ENCODE results near the gene CNN1.

Gene CNN1

DNA sequence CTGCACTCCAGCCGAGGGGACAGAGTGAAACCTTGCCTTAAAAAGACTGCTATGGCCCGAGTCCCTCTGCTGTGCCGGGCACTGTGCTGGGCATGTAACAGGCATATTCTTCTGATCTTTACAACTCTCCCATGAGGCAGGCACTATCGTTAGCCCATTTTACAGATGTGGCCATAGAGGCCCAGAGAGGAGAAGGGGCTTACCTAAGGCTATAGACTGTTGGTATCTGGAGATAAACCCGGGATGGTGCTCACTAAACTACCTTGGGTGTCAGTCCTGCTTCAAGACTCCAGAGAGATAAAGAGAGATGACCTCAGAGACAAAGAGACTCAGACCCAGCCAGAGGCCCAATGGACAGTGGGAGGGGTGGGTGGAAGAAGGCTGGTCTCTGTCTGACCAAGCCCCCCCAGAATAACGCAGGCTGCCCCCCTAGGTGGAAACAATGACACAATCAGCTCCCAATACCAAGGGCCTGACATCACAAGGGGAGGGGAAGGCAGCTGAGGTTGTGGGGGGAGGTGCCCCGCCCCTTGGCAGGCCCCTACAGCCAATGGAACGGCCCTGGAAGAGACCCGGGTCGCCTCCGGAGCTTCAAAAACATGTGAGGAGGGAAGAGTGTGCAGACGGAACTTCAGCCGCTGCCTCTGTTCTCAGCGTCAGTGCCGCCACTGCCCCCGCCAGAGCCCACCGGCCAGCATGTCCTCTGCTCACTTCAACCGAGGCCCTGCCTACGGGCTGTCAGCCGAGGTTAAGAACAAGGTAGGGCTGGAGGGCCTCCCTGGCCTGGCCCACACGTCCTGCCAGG, at the start of gene CNN1:
TSS of gene CNN1 (plus strand) at position 620 of the 805 bp plus-strand sequence. CDS start at position 697, 77 bp downstream.
- peaks cover 5 to 15% of the 10 kb centered on the region in 2 donors for H3K27me3 ChIP-seq (ENCODE audit: control insufficient read depth in 2 of 2, insufficient read depth in 2 of 2, low read length in 2 of 2)
- H3K27ac ChIP-seq (ENCODE audit: low read depth in 2 of 2, low read length in 2 of 2): peak within 1 kb of the TSS; percentile 71 to 76
- H3K36me3 ChIP-seq (ENCODE audit: control insufficient read depth in 2 of 2, insufficient read depth in 2 of 2, low read length in 2 of 2): no peaks in the 10 kb centered on the region
- H3K4me1 ChIP-seq (ENCODE audit: control insufficient read depth in 2 of 2, insufficient read depth in 2 of 2, low read length in 2 of 2): peaks cover 0 to 8% of the 10 kb centered on the region in 2 donors
- H3K9ac ChIP-seq (ENCODE audit: low read depth in 1 of 2, low read length in 2 of 2): peak within 1 kb of the TSS; percentile 38 to 63
- H3K9me3 ChIP-seq (ENCODE audit: control insufficient read depth in 2 of 2, low read length in 2 of 2): no peaks in the 10 kb centered on the region
- H3K4me3 ChIP-seq (ENCODE audit: low read length in 2 of 2): peak within 1 kb of the TSS; percentile 12 to 65

DNA sequence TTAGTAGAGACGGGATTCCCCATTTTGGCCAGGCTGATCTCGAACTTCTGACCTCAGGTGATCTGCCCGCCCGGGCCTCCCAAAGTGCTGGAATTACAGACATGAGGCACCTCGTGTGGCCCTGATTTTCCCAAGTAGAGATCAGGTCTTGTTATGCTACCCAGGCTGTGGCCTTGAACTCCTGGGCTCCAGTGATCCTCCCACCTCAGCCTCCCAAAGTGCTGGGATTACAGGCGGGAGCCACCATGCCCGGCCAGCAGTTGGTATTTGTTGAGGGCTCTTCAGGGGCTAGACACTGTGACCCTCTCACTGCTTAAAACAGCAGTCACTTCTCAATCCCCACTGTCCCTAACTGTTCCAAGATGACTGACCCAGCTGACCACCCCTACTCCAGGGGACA, 49.3 kb upstream of the CNN1 start:
- Histone ChIP-seq H3K4me3 (ENCODE audit: low read length in 2 of 2) (no peak overlapping the region), H3K27me3 (ENCODE audit: control insufficient read depth in 2 of 2, insufficient read depth in 2 of 2, low read length in 2 of 2) (no peaks in the 10 kb centered on the region), H3K9ac (ENCODE audit: low read depth in 1 of 2, low read length in 2 of 2) (no peak overlapping the region), H3K27ac (ENCODE audit: low read depth in 2 of 2, low read length in 2 of 2) (no peak overlapping the region), H3K9me3 (ENCODE audit: control insufficient read depth in 2 of 2, low read length in 2 of 2) (no peaks in the 10 kb centered on the region), H3K36me3 (ENCODE audit: control insufficient read depth in 2 of 2, insufficient read depth in 2 of 2, low read length in 2 of 2) (peaks cover 0 to 3% of the 10 kb centered on the region in 2 donors), H3K4me1 (ENCODE audit: control insufficient read depth in 2 of 2, insufficient read depth in 2 of 2, low read length in 2 of 2) (peaks cover 2 to 5% of the 10 kb centered on the region in 2 donors)

DNA sequence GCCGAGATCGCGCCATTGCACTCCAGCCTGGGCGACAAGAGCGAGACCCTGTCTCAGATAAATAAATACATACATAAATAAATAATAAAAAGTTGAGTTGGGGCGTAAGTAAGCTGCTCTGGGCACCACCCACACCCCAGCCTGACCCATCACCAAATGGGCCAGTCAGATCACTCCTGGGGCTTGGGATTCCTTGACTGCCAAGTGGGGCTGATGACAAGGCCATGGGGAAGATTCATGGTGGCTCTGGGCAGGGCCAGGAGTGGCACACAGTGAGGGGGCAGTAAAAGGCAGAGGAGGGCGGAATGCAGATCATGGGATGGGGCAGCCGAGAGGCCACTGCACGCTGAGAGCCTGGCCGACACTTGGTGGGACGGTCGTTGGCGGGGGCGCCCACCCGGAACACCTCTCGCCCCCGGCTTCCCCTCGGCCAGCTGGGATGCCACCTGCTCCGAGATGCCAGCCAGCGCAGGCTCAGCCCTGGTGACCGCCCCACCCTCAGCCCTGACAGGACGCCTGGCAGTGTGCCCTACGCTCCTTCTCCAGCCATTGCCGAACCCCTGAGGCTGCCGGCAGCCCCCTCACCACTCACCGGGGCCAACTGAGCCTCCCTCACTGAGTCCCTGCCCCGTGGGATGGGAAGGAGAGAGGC, 43.9 kb upstream of the CNN1 start:
- no peaks in the 10 kb centered on the region for H3K27me3 ChIP-seq (ENCODE audit: control insufficient read depth in 2 of 2, insufficient read depth in 2 of 2, low read length in 2 of 2)
- peaks cover 3 to 17% of the 10 kb centered on the region in 2 donors for H3K36me3 ChIP-seq (ENCODE audit: control insufficient read depth in 2 of 2, insufficient read depth in 2 of 2, low read length in 2 of 2)
- peaks cover 2 to 5% of the 10 kb centered on the region in 2 donors for H3K4me1 ChIP-seq (ENCODE audit: control insufficient read depth in 2 of 2, insufficient read depth in 2 of 2, low read length in 2 of 2)
- no peak overlapping the region for H3K9ac ChIP-seq (ENCODE audit: low read depth in 1 of 2, low read length in 2 of 2)
- no peak overlapping the region for H3K27ac ChIP-seq (ENCODE audit: low read depth in 2 of 2, low read length in 2 of 2)
- no peaks in the 10 kb centered on the region for H3K9me3 ChIP-seq (ENCODE audit: control insufficient read depth in 2 of 2, low read length in 2 of 2)
- H3K4me3 ChIP-seq (ENCODE audit: low read length in 2 of 2): no peak overlapping the region

DNA sequence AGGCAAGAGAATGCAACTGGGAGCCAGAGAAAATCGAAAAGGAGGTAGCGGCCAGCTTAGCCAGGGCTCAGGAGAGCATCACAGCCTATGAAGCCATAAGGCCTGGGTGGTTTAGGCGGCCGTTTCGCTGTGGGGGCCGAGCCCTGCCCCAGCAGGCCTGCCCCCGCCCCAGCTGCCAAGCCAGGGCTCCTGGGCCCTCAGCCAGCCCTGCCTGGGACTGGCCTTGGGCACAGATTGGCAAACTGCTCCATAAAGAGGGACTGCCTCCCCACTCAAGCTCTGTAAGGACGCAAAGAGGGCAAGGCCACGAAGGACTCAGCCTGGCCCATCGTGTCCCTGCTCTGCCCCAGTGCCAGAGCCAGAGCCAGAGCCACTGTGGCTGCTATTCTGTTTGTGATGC, 43.2 kb upstream of the CNN1 start:
- no peaks in the 10 kb centered on the region for H3K27me3 ChIP-seq (ENCODE audit: control insufficient read depth in 2 of 2, insufficient read depth in 2 of 2, low read length in 2 of 2)
- no peak overlapping the region for H3K9ac ChIP-seq (ENCODE audit: low read depth in 1 of 2, low read length in 2 of 2)
- H3K4me1 ChIP-seq (ENCODE audit: control insufficient read depth in 2 of 2, insufficient read depth in 2 of 2, low read length in 2 of 2): peaks cover 2 to 5% of the 10 kb centered on the region in 2 donors
- H3K27ac ChIP-seq (ENCODE audit: low read depth in 2 of 2, low read length in 2 of 2): no peak overlapping the region
- no peak overlapping the region for H3K4me3 ChIP-seq (ENCODE audit: low read length in 2 of 2)
- H3K36me3 ChIP-seq (ENCODE audit: control insufficient read depth in 2 of 2, insufficient read depth in 2 of 2, low read length in 2 of 2): peaks cover 3 to 17% of the 10 kb centered on the region in 2 donors
- no peaks in the 10 kb centered on the region for H3K9me3 ChIP-seq (ENCODE audit: control insufficient read depth in 2 of 2, low read length in 2 of 2)

DNA sequence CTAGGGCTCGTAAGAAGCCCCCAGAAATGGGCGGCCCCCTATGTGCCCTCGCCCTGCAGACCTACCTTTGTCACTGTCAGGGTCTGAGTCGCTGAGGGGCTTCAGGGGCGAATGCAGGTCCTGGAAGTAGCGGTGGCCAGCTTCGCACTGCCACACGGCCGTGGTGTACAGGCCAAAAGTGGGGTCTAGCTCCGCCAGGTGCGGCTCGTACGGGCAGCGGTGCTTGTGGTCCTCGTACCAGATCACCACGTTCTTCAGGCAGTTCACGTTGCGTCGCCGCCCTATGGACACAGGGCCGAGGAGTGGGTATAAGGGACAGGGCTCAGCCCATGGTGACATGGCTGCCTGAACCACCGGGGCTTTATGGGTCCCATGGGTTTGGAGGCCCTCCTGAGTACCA, 42.8 kb upstream of the CNN1 start:
- Histone ChIP-seq H3K9ac (ENCODE audit: low read depth in 1 of 2, low read length in 2 of 2) (no peak overlapping the region), H3K27me3 (ENCODE audit: control insufficient read depth in 2 of 2, insufficient read depth in 2 of 2, low read length in 2 of 2) (no peaks in the 10 kb centered on the region), H3K36me3 (ENCODE audit: control insufficient read depth in 2 of 2, insufficient read depth in 2 of 2, low read length in 2 of 2) (peaks cover 3 to 20% of the 10 kb centered on the region in 2 donors), H3K4me1 (ENCODE audit: control insufficient read depth in 2 of 2, insufficient read depth in 2 of 2, low read length in 2 of 2) (peaks cover 0 to 4% of the 10 kb centered on the region in 2 donors), H3K9me3 (ENCODE audit: control insufficient read depth in 2 of 2, low read length in 2 of 2) (no peaks in the 10 kb centered on the region), H3K27ac (ENCODE audit: low read depth in 2 of 2, low read length in 2 of 2) (no peak overlapping the region), H3K4me3 (ENCODE audit: low read length in 2 of 2) (no peak overlapping the region)

GRCh38 chr19:11496391-11497163, 42.1 kb upstream of the CNN1 start:
- H3K9ac ChIP-seq (ENCODE audit: low read depth in 1 of 2, low read length in 2 of 2): no peak overlapping the region
- peaks cover 3 to 20% of the 10 kb centered on the region in 2 donors for H3K36me3 ChIP-seq (ENCODE audit: control insufficient read depth in 2 of 2, insufficient read depth in 2 of 2, low read length in 2 of 2)
- H3K27me3 ChIP-seq (ENCODE audit: control insufficient read depth in 2 of 2, insufficient read depth in 2 of 2, low read length in 2 of 2): no peaks in the 10 kb centered on the region
- H3K4me1 ChIP-seq (ENCODE audit: control insufficient read depth in 2 of 2, insufficient read depth in 2 of 2, low read length in 2 of 2): no peaks in the 10 kb centered on the region
- H3K27ac ChIP-seq (ENCODE audit: low read depth in 2 of 2, low read length in 2 of 2): no peak overlapping the region
- H3K4me3 ChIP-seq (ENCODE audit: low read length in 2 of 2): no peak overlapping the region
- H3K9me3 ChIP-seq (ENCODE audit: control insufficient read depth in 2 of 2, low read length in 2 of 2): no peaks in the 10 kb centered on the region

GRCh38 chr19:11499220-11499726, 39.4 kb upstream of the CNN1 start:
- Histone ChIP-seq H3K27ac (ENCODE audit: low read depth in 2 of 2, low read length in 2 of 2) (no peak overlapping the region), H3K27me3 (ENCODE audit: control insufficient read depth in 2 of 2, insufficient read depth in 2 of 2, low read length in 2 of 2) (no peaks in the 10 kb centered on the region), H3K36me3 (ENCODE audit: control insufficient read depth in 2 of 2, insufficient read depth in 2 of 2, low read length in 2 of 2) (peaks cover 3 to 17% of the 10 kb centered on the region in 2 donors), H3K9ac (ENCODE audit: low read depth in 1 of 2, low read length in 2 of 2) (no peak overlapping the region), H3K9me3 (ENCODE audit: control insufficient read depth in 2 of 2, low read length in 2 of 2) (no peaks in the 10 kb centered on the region), H3K4me3 (ENCODE audit: low read length in 2 of 2) (no peak overlapping the region), H3K4me1 (ENCODE audit: control insufficient read depth in 2 of 2, insufficient read depth in 2 of 2, low read length in 2 of 2) (no peaks in the 10 kb centered on the region)

- H3K4me3 ChIP-seq (ENCODE audit: low read length in 2 of 2): no peak overlapping the region
- H3K9ac ChIP-seq (ENCODE audit: low read depth in 1 of 2, low read length in 2 of 2): no peak overlapping the region
- peaks cover 0 to 5% of the 10 kb centered on the region in 2 donors for H3K4me1 ChIP-seq (ENCODE audit: control insufficient read depth in 2 of 2, insufficient read depth in 2 of 2, low read length in 2 of 2)
- H3K27me3 ChIP-seq (ENCODE audit: control insufficient read depth in 2 of 2, insufficient read depth in 2 of 2, low read length in 2 of 2): no peaks in the 10 kb centered on the region
- peaks cover 3 to 12% of the 10 kb centered on the region in 2 donors for H3K36me3 ChIP-seq (ENCODE audit: control insufficient read depth in 2 of 2, insufficient read depth in 2 of 2, low read length in 2 of 2)
- H3K27ac ChIP-seq (ENCODE audit: low read depth in 2 of 2, low read length in 2 of 2): no peak overlapping the region
- no peaks in the 10 kb centered on the region for H3K9me3 ChIP-seq (ENCODE audit: control insufficient read depth in 2 of 2, low read length in 2 of 2)
These were observed 38.7 kb upstream of the CNN1 start for GRCh38 chr19:11499890-11500420.

DNA sequence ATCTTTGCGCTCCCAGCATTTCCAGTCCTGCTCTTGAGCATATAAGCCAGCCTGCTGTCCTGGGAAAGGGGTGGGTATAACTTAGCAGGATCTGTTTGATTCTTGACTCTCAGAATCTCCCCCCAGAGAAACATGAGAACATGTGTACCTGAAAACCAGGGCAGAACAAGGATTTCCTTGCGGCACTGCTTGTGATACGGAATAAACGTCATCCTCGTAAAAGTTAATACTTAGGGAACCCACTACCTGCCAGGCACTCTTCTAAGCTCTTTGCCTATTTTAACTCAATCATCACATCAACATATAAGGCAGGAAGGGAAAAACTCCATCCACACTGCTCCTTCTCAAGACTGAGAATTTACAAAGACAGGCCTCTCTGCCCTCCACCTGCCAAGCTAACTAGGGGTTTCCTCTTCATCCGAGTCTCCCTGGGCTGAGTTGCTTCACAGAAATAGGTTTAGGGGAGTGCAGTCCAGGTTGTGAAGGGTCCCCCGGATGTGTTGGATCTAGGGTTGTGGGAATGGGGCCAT, 34.1 kb upstream of the CNN1 start:
- peak overlapping the region; percentile 44 to 90 for H3K9ac ChIP-seq (ENCODE audit: low read depth in 1 of 2, low read length in 2 of 2)
- peak overlapping the region; percentile 81 to 85 for H3K4me3 ChIP-seq (ENCODE audit: low read length in 2 of 2)
- H3K4me1 ChIP-seq (ENCODE audit: control insufficient read depth in 2 of 2, insufficient read depth in 2 of 2, low read length in 2 of 2): peaks cover 6 to 11% of the 10 kb centered on the region in 2 donors
- no peaks in the 10 kb centered on the region for H3K27me3 ChIP-seq (ENCODE audit: control insufficient read depth in 2 of 2, insufficient read depth in 2 of 2, low read length in 2 of 2)
- no peaks in the 10 kb centered on the region for H3K9me3 ChIP-seq (ENCODE audit: control insufficient read depth in 2 of 2, low read length in 2 of 2)
- H3K27ac ChIP-seq (ENCODE audit: low read depth in 2 of 2, low read length in 2 of 2): peak overlapping the region; percentile 65 to 71
- H3K36me3 ChIP-seq (ENCODE audit: control insufficient read depth in 2 of 2, insufficient read depth in 2 of 2, low read length in 2 of 2): peaks cover 0 to 2% of the 10 kb centered on the region in 2 donors
